Aorta (tissue), 5 donors: ENCODE results near the gene BCL2L1. TPM values are rescaled to one million over a fixed set of nuclear protein-coding genes. Genes with fewer than 3 reads are reported as not detected.
"Not testable (repeated sequence)": the region's sequence is repeated elsewhere in the genome, so short reads cannot be mapped to it uniquely, and the experiment has no call there.

Experiments
- ATAC-seq: fragments of 200-7000 bp; cut with Tn5 transposase; one replicate; pipeline ENCODE4 v1.9.1; 2022; ENCODE audit warnings: moderate library complexity; ENCODE audit not compliant: low FRiP score
- DNase-seq, 2 donors: peaks; one replicate each; pipeline ENCODE4 v3.0.0-alpha.2; 2020
- H3K27ac ChIP-seq, 2 donors: one replicate each; pipeline ENCODE4 v1.5.1; 2013; ENCODE audit warnings: low read length in 2 of 2, mild to moderate bottlenecking in 2 of 2, moderate library complexity in 2 of 2, control low read depth in 1 of 2, inconsistent platforms in 1 of 2, low read depth in 1 of 2
- H3K27me3 ChIP-seq, 2 donors: one replicate each; pipeline ENCODE4 v1.6.1; 2013; ENCODE audit warnings: control low read depth in 1 of 2, low read length in 1 of 2, mild to moderate bottlenecking in 1 of 2, moderate library complexity in 1 of 2; ENCODE audit not compliant: insufficient read depth in 2 of 2, control insufficient read depth in 1 of 2
- H3K36me3 ChIP-seq, 2 donors: one replicate each; pipeline ENCODE4 v1.6.1; 2013; ENCODE audit warnings: control low read depth in 1 of 2, low read length in 1 of 2, mild to moderate bottlenecking in 1 of 2; ENCODE audit not compliant: insufficient read depth in 2 of 2, control insufficient read depth in 1 of 2
- H3K4me1 ChIP-seq, 2 donors: one replicate each; pipeline ENCODE4 v1.6.1; 2013; ENCODE audit warnings: low read length in 2 of 2, control low read depth in 1 of 2, mild to moderate bottlenecking in 1 of 2, moderate library complexity in 1 of 2; ENCODE audit not compliant: insufficient read depth in 2 of 2, control insufficient read depth in 1 of 2
- H3K4me3 ChIP-seq, 2 donors: one replicate each; pipeline ENCODE4 v1.5.1; 2013; ENCODE audit warnings: low read length in 2 of 2, control low read depth in 1 of 2, mild to moderate bottlenecking in 1 of 2
- H3K9me3 ChIP-seq: one replicate; pipeline ENCODE4 v1.6.1; 2013; ENCODE audit warnings: mild to moderate bottlenecking, low read length; ENCODE audit not compliant: control insufficient read depth
- WGBS, 2 donors: extraction: QIAGEN DNeasy Blood & Tissue Kit; methylation state at CpG; one replicate each; pipeline ENCODE4 v1.1.7; 2013; 5-methylcytosine and 5-hydroxymethylcytosine counted together
- intact Hi-C, 2 donors: fragments of 100-400 bp; cut with DNase I; formaldehyde crosslinking; loops; one replicate each; pipeline versions ENCODE4 v1.14.2 to v1.15.0; 2022
- polyA plus RNA-seq, 2 donors: library from polyadenylated mRNA; stranded (reverse); fragments of 200-250 nt; gene quantifications; one replicate each; pipeline ENCODE4 v1.2.3, GENCODE V29; 2013
- total RNA-seq, 2 donors: library from RNA; stranded (reverse); fragmentation: NEBNext Ultra II Directional; extraction: Animal tissue kit (Norgen Biotek cat#: 25700); gene quantifications; one replicate each; pipeline ENCODE4 v1.2.1, GENCODE V29; 2021
- donor health status: healthy with polysubstance abuse.
- donor health status: Bipolar disorder and iron deficiency.
- donor health status: DM: no; HTN: no; CAD: no.
- donor health status: DM: no; HTN: no; CAD: no.
- donor health status: DM: yes; HTN: yes; CAD: no.

BCL2L1 gene
- total and polyA plus RNA-seq, 4 donors: 69.1 to 107 (median 103) TPM

DNA sequence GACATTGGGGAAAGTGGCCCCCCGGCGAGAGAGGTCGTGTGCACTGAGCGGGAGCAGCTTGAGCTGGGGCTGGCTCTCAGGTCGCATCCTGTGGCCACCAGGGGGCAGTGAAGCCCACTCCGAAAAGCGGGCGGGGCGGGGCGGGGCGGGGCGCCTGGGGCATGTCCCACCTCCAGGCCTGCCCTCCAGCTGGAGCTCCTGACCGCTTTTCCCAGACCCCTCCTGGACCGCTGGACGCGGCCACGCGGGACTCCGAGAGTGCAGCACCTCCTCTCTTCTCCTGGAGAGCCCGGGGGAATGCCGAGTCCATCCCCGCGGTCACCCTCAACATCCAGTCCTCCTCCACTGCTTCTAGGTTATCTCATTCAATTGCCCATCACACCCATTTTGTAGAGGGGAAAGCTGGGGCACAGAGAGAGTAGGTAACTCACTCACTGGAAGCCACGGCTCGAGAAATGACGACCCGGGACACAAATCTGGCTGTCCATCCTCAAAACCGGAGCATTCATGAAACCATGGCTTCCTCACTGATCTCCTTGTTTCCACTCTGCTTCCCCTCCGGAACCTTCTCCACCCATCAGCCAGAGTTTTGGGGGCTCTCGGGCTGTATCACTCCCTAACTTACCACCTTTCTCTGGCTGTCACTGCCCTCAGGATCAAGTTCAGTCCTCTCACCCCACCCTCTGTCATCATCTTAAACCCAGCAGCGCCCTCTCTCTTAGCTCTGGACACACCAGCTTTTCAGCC is 60.9 kb downstream of the BCL2L1 start:
- peaks cover 0 to 6% of the 10 kb centered on the region in 2 donors for H3K36me3 ChIP-seq
- H3K4me1 ChIP-seq: no peaks in the 10 kb centered on the region
- no peaks in the 10 kb centered on the region for H3K9me3 ChIP-seq
- peak overlapping the region in 1 of 2 donors; percentile 41 for H3K27ac ChIP-seq
- DNase-seq (peak; percentile 87 to 94), ATAC-seq (peak; percentile 90)
- WGBS, 2 donors: 6 to 10% methylated on average over 21 to 31 of the region's 31 CpGs
- intact Hi-C loops: loop anchor here (1.0 to 2.0 kb wide), 2 partner anchors 61 to 62 kb away; partner anchors contain the start of gene BCL2L1 (in 1 of the 2)
- H3K4me3 ChIP-seq: no peak overlapping the region
- H3K27me3 ChIP-seq: no peaks in the 10 kb centered on the region

DNA sequence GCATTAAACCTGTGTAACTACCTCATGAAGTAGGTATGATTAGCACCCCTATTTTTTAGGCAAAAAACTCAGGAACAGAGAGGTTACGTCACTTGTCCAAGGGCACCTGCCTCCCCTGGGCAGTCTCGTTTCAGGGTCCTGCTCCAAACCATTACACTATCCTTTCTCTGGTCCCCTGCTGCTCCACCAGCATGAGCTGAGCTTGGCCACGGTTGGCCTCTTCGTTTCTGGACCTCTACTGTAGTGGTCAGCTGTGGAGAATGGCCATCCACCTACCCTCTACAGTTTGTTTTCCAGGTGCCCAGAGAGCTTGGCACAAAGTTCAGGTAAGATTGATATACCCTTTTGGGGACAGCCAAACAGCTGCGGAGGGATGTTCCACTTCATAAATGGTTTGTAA is 68.1 kb downstream of the BCL2L1 start:
- no peak overlapping the region for H3K4me3 ChIP-seq
- H3K27ac ChIP-seq: no peak overlapping the region
- H3K4me1 ChIP-seq: no peaks in the 10 kb centered on the region
- whole genome bisulfite sequencing, 2 donors: 75% methylated on average over 5 of the region's 5 CpGs
- H3K9me3 ChIP-seq: no peaks in the 10 kb centered on the region
- H3K27me3 ChIP-seq: no peaks in the 10 kb centered on the region
- ATAC-seq: no peak
- no peak for DNase-seq
- intact Hi-C loops: loop anchor here in 1 of 2 donors (10.0 kb wide), 1 partner anchor 150 kb away; no protein-coding TSS in a partner anchor
- no peaks in the 10 kb centered on the region for H3K36me3 ChIP-seq

DNA sequence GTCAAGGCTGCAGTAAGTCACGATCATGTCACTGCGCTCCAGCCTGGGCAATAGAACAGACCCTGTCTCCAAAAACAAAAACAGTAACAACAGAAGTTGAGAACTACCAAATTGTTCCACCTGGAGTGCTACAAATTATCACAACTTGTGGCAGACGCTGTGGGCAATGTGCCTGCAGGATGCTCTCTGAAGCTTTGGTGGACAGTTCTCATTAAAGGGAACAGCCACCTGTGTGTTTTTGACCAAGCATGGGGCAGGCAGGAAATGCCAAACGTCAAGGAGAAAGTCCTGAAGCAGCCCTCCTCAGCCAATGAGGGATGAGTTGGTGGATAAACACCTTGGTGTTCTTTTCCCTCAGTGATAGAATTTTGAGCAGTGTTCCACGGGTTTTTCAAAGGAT is 69.1 kb downstream of the BCL2L1 start:
- intact Hi-C loops: loop anchor here in 1 of 2 donors (10.0 kb wide), 1 partner anchor 151 kb away; no protein-coding TSS in a partner anchor
- Histone ChIP-seq H3K9me3 (no peaks in the 10 kb centered on the region), H3K4me3 (no peak overlapping the region), H3K36me3 (no peaks in the 10 kb centered on the region), H3K4me1 (no peaks in the 10 kb centered on the region), H3K27ac (no peak overlapping the region), H3K27me3 (no peaks in the 10 kb centered on the region)
- ATAC-seq: no peak
- WGBS, 2 donors: 63 to 67% methylated on average over 5 of the region's 5 CpGs
- DNase-seq: no peak

DNA sequence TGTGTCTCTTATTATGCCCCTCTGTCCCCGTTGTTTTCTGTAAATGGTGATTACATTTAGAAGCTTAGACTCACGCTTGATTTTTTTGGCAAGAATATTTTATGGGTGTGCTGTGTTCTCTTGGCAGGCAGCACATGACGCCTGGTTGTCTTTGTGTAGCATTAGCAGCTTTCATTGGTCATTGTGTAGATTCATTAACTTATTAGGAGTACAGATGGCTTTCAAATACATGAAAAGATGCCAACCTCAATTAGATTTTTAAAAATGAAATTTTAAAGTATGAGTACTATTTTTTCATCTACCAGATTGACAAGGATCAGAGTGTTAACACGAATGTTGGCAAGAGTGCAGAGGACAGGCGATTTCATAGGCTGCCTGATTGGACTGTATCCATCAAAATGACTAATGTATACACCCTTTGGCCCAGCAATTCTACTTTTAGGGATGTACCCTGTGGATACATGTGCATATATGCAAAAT is 69.7 kb downstream of the BCL2L1 start:
- Histone ChIP-seq H3K27me3 (no peaks in the 10 kb centered on the region), H3K9me3 (no peaks in the 10 kb centered on the region), H3K36me3 (no peaks in the 10 kb centered on the region), H3K4me3 (no peak overlapping the region), H3K27ac (no peak overlapping the region), H3K4me1 (no peaks in the 10 kb centered on the region)
- ATAC-seq (no peak), DNase-seq (no peak)
- WGBS, 2 donors: 4 to 5% methylated on average over 5 of the region's 5 CpGs
- intact Hi-C loops: loop anchor here in 1 of 2 donors (10.0 kb wide), 1 partner anchor 152 kb away; no protein-coding TSS in a partner anchor

DNA sequence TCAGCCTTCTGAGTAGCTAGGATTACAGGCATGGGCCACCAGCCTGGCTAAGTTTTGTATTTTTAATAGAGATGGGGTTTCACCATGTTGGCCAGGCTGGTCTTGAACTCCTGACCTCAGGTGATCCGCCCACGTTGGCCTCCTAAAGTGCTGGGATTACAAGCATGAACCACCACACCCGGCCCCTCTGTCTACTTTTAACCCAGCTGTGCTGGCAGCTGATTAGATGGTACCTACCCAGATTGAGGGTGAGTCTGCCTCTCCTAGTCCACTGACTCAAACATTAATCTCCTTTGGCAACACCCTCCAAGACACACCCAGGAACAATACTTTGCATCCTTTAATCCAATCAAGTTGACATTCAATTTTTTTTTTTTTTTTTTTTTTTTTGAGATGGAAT is 74.6 kb downstream of the BCL2L1 start:
- 89 to 94% methylated on average over 3 of the region's 3 CpGs for WGBS, 2 donors
- ATAC-seq, intact Hi-C loops: not testable (repeated sequence)

DNA sequence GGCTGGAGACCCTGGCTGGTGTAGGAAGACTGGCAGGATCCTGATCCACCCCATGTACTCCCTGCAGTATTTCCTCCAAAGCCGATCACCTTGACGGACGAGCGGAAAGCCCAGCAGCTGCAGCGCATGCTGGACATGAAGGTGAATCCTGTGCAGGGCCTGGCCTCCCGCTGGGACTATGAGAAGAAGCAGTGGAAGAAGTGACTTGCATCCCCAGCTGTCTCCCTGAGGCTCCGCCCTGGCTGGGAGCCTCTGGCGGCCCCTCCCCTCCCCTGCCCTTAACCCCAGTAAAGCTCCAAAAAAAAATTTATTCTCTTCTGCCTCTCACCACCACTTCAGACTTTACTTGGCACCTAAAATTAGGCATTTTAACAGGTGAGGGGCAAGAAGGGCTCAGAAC is 78.0 kb downstream of the BCL2L1 start:
- Histone ChIP-seq H3K27ac (no peak overlapping the region), H3K9me3 (no peaks in the 10 kb centered on the region), H3K4me1 (no peaks in the 10 kb centered on the region), H3K27me3 (no peaks in the 10 kb centered on the region), H3K4me3 (no peak overlapping the region), H3K36me3 (no peaks in the 10 kb centered on the region)
- intact Hi-C loops: no loop called here
- 87 to 95% methylated on average over 8 of the region's 8 CpGs for WGBS, 2 donors
- no peak for ATAC-seq
- DNase-seq: no peak

More for the DNA sequence above, 74.6 kb downstream of the BCL2L1 start:
- not testable (repeated sequence) for DNase-seq, H3K36me3 ChIP-seq, H3K4me1 ChIP-seq, H3K27me3 ChIP-seq, H3K9me3 ChIP-seq, H3K4me3 ChIP-seq, H3K27ac ChIP-seq

DNA sequence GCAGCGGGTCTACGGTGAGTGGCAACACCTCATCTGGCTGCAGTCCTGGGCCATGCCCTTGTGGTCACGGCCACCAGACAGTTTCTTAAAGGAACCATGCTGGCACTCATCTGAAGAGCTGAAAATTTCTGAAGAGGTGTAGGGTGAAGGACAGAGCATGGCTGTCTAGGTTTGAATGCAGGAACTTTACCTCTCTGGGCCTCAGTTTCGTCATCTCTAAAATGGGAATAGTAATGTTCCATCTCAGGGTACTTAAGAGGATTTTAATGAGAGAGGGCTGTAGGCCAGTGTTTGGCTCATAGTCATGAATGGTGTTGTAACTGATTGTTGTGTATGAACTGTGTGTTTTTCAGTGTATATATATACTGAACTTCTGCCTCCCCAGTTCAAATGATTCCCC is 79.1 kb downstream of the BCL2L1 start:
- WGBS, 2 donors: 89% methylated on average over 4 of the region's 4 CpGs
- no peak for DNase-seq
- no peaks in the 10 kb centered on the region for H3K9me3 ChIP-seq
- H3K4me3 ChIP-seq: no peak overlapping the region
- H3K36me3 ChIP-seq: no peaks in the 10 kb centered on the region
- ATAC-seq: no peak
- H3K27me3 ChIP-seq: no peaks in the 10 kb centered on the region
- intact Hi-C loops: no loop called here
- H3K27ac ChIP-seq: no peak overlapping the region
- no peaks in the 10 kb centered on the region for H3K4me1 ChIP-seq

DNA sequence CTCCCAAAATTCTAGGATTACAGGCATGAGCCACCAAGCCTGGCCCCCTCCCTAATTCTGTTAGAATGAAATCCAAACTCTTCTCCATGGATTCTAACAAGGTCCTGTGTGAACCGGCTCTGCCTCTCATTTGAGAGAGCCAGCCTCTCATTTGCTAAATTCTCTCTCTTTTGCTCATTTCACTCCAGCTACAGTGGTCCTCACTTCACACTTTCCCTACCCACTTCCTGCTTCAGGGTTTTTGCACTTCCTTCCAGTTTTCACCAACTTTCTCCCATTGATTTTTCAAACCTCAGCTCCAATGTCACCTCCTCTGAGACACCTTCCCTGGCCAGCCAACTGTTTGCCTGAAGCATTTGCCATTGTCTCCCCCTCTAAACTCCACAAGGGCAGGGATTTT is 79.8 kb downstream of the BCL2L1 start:
- WGBS, 2 donors: 82 to 88% methylated on average over 1 of the region's 1 CpG
- DNase-seq (no peak), ATAC-seq (no peak)
- Histone ChIP-seq H3K4me1 (no peaks in the 10 kb centered on the region), H3K4me3 (no peak overlapping the region), H3K27ac (no peak overlapping the region), H3K9me3 (no peaks in the 10 kb centered on the region), H3K27me3 (no peaks in the 10 kb centered on the region), H3K36me3 (no peaks in the 10 kb centered on the region)
- intact Hi-C loops: no loop called here

DNA sequence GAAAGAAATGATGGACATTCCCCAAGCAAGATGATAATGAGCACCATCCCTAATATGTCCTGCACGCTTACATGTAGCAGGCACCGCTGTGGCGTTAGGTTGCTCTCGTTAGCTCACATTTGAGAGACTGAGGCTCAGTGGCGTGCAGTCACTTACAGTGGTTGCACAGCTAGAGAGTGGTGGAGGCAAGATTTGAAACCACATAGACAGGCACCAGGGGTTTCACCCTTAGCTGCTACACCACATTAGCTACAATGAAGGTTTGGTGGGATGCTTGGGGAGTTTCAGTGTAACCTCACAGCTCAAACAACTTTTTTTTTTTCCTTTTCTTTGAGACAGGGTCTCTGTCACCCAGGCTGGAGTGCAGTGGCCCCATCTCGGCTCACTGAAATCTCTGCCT is 81.3 kb downstream of the BCL2L1 start:
- no peaks in the 10 kb centered on the region for H3K27me3 ChIP-seq
- no peaks in the 10 kb centered on the region for H3K36me3 ChIP-seq
- WGBS, 2 donors: 95 to 96% methylated on average over 6 of the region's 6 CpGs
- no peaks in the 10 kb centered on the region for H3K9me3 ChIP-seq
- H3K27ac ChIP-seq: no peak overlapping the region
- no peak overlapping the region for H3K4me3 ChIP-seq
- DNase-seq (no peak), ATAC-seq (no peak)
- intact Hi-C loops: no loop called here
- H3K4me1 ChIP-seq: no peaks in the 10 kb centered on the region
